GM23338 (cell line): ENCODE data around the gene CKM. TPM values are rescaled to one million over a fixed set of nuclear protein-coding genes. Genes with fewer than 3 reads are reported as not detected.

Experiments used
- ATAC-seq: fragments of 200-7000 bp; cut with Tn5 transposase; 3 replicates; pipeline ENCODE4 v1.9.1; 2020
- DNase-seq: peaks from one replicate; pipeline ENCODE4 v3.0.0-alpha.2; 2015; ENCODE audit warnings: low spot score
- H2AFZ ChIP-seq: fragments of 200-600 bp; sonication (generic); 2 replicates; pipeline ENCODE4 v1.8.0; 2016; ENCODE audit warnings: antibody characterized with exemption, mild to moderate bottlenecking, moderate library complexity
- H3F3A ChIP-seq: fragments of 200-600 bp; sonication (generic); replicated peaks from 2 replicates; pipeline ENCODE4 v1.8.0; 2017; ENCODE audit warnings: antibody characterized with exemption, mixed run types, low read depth
- H3K27ac ChIP-seq: fragments of 200-600 bp; sonication (generic); 2 replicates; pipeline ENCODE4 v1.6.1; 2016; ENCODE audit warnings: low read depth
- H3K27me3 ChIP-seq: fragments of 200-600 bp; sonication (generic); 2 replicates; pipeline ENCODE4 v1.8.0; 2016; ENCODE audit warnings: mild to moderate bottlenecking, mixed run types, moderate library complexity; ENCODE audit not compliant: insufficient read depth
- H3K36me3 ChIP-seq: fragments of 200-600 bp; sonication (generic); 2 replicates; pipeline ENCODE4 v1.8.0; 2016; ENCODE audit warnings: mild to moderate bottlenecking; ENCODE audit not compliant: insufficient read depth
- H3K4me1 ChIP-seq: fragments of 200-600 bp; sonication (generic); 2 replicates; pipeline ENCODE4 v1.8.0; 2016; ENCODE audit warnings: mild to moderate bottlenecking, moderate library complexity; ENCODE audit not compliant: insufficient read depth
- H3K4me2 ChIP-seq: fragments of 200-600 bp; sonication (generic); 2 replicates; pipeline ENCODE4 v1.7.1; 2017; ENCODE audit warnings: mixed run types
- H3K4me3 ChIP-seq: fragments of 200-600 bp; sonication (generic); 2 replicates; pipeline ENCODE4 v1.6.1; 2016; ENCODE audit warnings: mixed run types
- H3K79me2 ChIP-seq: fragments of 200-600 bp; sonication (generic); replicated peaks from 2 replicates; pipeline ENCODE4 v1.8.0; 2017; ENCODE audit warnings: mild to moderate bottlenecking; ENCODE audit not compliant: insufficient read depth
- H3K9me2 ChIP-seq: fragments of 200-600 bp; sonication (generic); 2 replicates; pipeline ENCODE4 v1.8.0; 2017; ENCODE audit not compliant: insufficient read depth
- H4K20me1 ChIP-seq: fragments of 200-600 bp; sonication (generic); replicated peaks from 2 replicates; pipeline ENCODE4 v1.8.0; 2017; ENCODE audit warnings: mild to moderate bottlenecking; ENCODE audit not compliant: insufficient read depth
- H3K27ac Mint-ChIP-seq: 2 replicates; pipeline ENCODE4 v1.8.0; 2020; ENCODE audit warnings: inconsistent platforms, mild to moderate bottlenecking, moderate library complexity, mixed read lengths
- H3K27me3 Mint-ChIP-seq: 3 replicates; pipeline ENCODE4 v1.8.0; 2022; ENCODE audit warnings: low read depth, mild to moderate bottlenecking, moderate library complexity, mixed read lengths, inconsistent platforms; ENCODE audit not compliant: insufficient read depth, poor library complexity
- H3K36me3 Mint-ChIP-seq: 3 replicates; pipeline ENCODE4 v1.8.0; 2021; ENCODE audit warnings: low read depth, mild to moderate bottlenecking, inconsistent platforms, moderate library complexity, mixed read lengths
- H3K4me1 Mint-ChIP-seq: 3 replicates; pipeline ENCODE4 v1.8.0; 2020; ENCODE audit warnings: mild to moderate bottlenecking, inconsistent platforms, mixed read lengths
- H3K4me3 Mint-ChIP-seq: 3 replicates; pipeline ENCODE4 v1.8.0; 2021; ENCODE audit warnings: moderate library complexity, mild to moderate bottlenecking, inconsistent platforms, mixed read lengths
- H3K9me3 Mint-ChIP-seq: 3 replicates; pipeline ENCODE4 v1.8.0; 2020; ENCODE audit warnings: moderate library complexity, mild to moderate bottlenecking, inconsistent platforms, mixed read lengths
- CREB1 ChIP-seq: fragments of 250-450 bp; sonication (Bioruptor Pico); IDR thresholded peaks from 2 replicates; pipeline ENCODE4 v1.5.0; 2020; ENCODE audit warnings: low read depth, mild to moderate bottlenecking, moderate library complexity
- EZH2 ChIP-seq: fragments of 200-600 bp; sonication (generic); IDR thresholded peaks from one replicate; pipeline ENCODE4 v1.8.0; 2017; ENCODE audit warnings: antibody characterized with exemption, mild to moderate bottlenecking, low read depth; ENCODE audit not compliant: unreplicated experiment
- JUNB ChIP-seq: IDR thresholded peaks from one replicate; pipeline ENCODE4 v1.6.1; 2016; ENCODE audit warnings: antibody characterized with exemption; ENCODE audit not compliant: unreplicated experiment
- NANOG ChIP-seq: IDR thresholded peaks from 2 replicates; pipeline ENCODE4 v1.6.1; 2016; ENCODE audit warnings: antibody characterized with exemption, borderline replicate concordance
- POLR2AphosphoS5 ChIP-seq: IDR thresholded peaks from 2 replicates; pipeline ENCODE4 v1.6.1; 2016; ENCODE audit warnings: antibody characterized with exemption, low read depth
- STAT1 ChIP-seq: IDR thresholded peaks from one replicate; pipeline ENCODE4 v1.6.1; 2016; ENCODE audit warnings: antibody characterized with exemption; ENCODE audit not compliant: unreplicated experiment
- ZNF331 ChIP-seq: fragments of 250-450 bp; sonication (Bioruptor Pico); IDR thresholded peaks from 2 replicates; pipeline ENCODE4 v1.5.0; 2020; ENCODE audit warnings: low read depth, mild to moderate bottlenecking, moderate library complexity
- polyA plus RNA-seq: library from polyadenylated mRNA; unstranded; fragments of >200 nt; fragmentation: Nextera tagmentation; extraction: Ambion mirVana; gene quantifications from 2 replicates; pipeline ENCODE4 v1.2.1, GENCODE V29; 2016
- total RNA-seq: library from RNA; depleted of rRNA; stranded (reverse); fragments of >200 nt; shearing (Covaris generic); gene quantifications from 2 replicates; pipeline ENCODE4 v1.2.3, GENCODE V29; 2014
- TF ChIP-seq, protein P1 (sequence below): IDR thresholded peaks from one replicate; pipeline ENCODE4 v1.6.1; 2018; ENCODE audit warnings: antibody characterized with exemption; ENCODE audit not compliant: unreplicated experiment
- TF ChIP-seq, protein P2 (sequence below): IDR thresholded peaks from 2 replicates; pipeline ENCODE4 v1.6.1; 2016; ENCODE audit warnings: antibody characterized with exemption
- TF ChIP-seq, protein P3 (sequence below): fragments of 250-450 bp; sonication (Bioruptor Pico); IDR thresholded peaks from 2 replicates; pipeline ENCODE4 v1.5.0; 2020; ENCODE audit warnings: mild to moderate bottlenecking, moderate library complexity

The CKM gene
- total and polyA plus RNA-seq, 2 experiments from 2014 or later, result not detected

DNA sequence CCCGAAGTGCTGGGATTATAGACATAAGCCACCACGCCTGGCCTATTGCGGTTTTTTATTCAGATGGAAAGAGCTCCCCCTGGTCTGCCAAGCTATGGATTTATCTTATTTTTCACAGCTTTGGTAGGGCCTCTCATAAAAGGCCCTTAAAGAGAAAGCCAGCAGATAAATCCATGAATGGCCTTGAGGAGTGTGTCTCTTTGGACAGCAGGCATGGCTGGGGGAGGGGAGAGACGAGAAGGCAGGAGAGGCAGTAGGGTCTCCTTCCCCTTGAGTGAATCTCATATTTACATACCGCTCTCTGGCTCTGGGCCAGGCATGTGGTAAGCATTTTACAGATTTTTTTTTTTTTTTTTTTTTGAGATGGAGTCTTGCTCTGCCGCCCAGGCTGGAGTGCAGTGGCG is 46.4 kb downstream of the CKM start:
- H3K27me3 Mint-ChIP-seq, result peaks cover 5% of the 10 kb centered on the region
- Histone ChIP-seq H3K4me3 (no peak overlapping the region), H3K79me2 (no peaks in the 10 kb centered on the region), H3F3A (no peaks in the 10 kb centered on the region), H4K20me1 (peaks cover 3% of the 10 kb centered on the region; the same call in 1 of the 2 replicates), H3K36me3 (peaks cover 6% of the 10 kb centered on the region; the same call in 1 of the 2 replicates), H3K4me1 (no peaks in the 10 kb centered on the region), H2AFZ (no peak overlapping the region), H3K27me3 (no peaks in the 10 kb centered on the region), H3K27ac (no peak overlapping the region), H3K4me2 (no peak overlapping the region), H3K9me2 (no peaks in the 10 kb centered on the region)
- ATAC-seq, result no peak
- DNase-seq, result no peak
- no peak for TF ChIP-seq NANOG
- no peak for TF ChIP-seq ZNF331
- TF ChIP-seq, protein P1, sequence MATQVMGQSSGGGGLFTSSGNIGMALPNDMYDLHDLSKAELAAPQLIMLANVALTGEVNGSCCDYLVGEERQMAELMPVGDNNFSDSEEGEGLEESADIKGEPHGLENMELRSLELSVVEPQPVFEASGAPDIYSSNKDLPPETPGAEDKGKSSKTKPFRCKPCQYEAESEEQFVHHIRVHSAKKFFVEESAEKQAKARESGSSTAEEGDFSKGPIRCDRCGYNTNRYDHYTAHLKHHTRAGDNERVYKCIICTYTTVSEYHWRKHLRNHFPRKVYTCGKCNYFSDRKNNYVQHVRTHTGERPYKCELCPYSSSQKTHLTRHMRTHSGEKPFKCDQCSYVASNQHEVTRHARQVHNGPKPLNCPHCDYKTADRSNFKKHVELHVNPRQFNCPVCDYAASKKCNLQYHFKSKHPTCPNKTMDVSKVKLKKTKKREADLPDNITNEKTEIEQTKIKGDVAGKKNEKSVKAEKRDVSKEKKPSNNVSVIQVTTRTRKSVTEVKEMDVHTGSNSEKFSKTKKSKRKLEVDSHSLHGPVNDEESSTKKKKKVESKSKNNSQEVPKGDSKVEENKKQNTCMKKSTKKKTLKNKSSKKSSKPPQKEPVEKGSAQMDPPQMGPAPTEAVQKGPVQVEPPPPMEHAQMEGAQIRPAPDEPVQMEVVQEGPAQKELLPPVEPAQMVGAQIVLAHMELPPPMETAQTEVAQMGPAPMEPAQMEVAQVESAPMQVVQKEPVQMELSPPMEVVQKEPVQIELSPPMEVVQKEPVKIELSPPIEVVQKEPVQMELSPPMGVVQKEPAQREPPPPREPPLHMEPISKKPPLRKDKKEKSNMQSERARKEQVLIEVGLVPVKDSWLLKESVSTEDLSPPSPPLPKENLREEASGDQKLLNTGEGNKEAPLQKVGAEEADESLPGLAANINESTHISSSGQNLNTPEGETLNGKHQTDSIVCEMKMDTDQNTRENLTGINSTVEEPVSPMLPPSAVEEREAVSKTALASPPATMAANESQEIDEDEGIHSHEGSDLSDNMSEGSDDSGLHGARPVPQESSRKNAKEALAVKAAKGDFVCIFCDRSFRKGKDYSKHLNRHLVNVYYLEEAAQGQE, result no peak
- TF ChIP-seq POLR2AphosphoS5, result no peak
- no peak for TF ChIP-seq CREB1 (CRISPR knock-in tag)
- TF ChIP-seq, protein P2, sequence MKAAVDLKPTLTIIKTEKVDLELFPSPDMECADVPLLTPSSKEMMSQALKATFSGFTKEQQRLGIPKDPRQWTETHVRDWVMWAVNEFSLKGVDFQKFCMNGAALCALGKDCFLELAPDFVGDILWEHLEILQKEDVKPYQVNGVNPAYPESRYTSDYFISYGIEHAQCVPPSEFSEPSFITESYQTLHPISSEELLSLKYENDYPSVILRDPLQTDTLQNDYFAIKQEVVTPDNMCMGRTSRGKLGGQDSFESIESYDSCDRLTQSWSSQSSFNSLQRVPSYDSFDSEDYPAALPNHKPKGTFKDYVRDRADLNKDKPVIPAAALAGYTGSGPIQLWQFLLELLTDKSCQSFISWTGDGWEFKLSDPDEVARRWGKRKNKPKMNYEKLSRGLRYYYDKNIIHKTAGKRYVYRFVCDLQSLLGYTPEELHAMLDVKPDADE, result no peak
- TF ChIP-seq EZH2, result no peak
- no peak for TF ChIP-seq JUNB
- TF ChIP-seq STAT1, result no peak
- TF ChIP-seq, protein P3, sequence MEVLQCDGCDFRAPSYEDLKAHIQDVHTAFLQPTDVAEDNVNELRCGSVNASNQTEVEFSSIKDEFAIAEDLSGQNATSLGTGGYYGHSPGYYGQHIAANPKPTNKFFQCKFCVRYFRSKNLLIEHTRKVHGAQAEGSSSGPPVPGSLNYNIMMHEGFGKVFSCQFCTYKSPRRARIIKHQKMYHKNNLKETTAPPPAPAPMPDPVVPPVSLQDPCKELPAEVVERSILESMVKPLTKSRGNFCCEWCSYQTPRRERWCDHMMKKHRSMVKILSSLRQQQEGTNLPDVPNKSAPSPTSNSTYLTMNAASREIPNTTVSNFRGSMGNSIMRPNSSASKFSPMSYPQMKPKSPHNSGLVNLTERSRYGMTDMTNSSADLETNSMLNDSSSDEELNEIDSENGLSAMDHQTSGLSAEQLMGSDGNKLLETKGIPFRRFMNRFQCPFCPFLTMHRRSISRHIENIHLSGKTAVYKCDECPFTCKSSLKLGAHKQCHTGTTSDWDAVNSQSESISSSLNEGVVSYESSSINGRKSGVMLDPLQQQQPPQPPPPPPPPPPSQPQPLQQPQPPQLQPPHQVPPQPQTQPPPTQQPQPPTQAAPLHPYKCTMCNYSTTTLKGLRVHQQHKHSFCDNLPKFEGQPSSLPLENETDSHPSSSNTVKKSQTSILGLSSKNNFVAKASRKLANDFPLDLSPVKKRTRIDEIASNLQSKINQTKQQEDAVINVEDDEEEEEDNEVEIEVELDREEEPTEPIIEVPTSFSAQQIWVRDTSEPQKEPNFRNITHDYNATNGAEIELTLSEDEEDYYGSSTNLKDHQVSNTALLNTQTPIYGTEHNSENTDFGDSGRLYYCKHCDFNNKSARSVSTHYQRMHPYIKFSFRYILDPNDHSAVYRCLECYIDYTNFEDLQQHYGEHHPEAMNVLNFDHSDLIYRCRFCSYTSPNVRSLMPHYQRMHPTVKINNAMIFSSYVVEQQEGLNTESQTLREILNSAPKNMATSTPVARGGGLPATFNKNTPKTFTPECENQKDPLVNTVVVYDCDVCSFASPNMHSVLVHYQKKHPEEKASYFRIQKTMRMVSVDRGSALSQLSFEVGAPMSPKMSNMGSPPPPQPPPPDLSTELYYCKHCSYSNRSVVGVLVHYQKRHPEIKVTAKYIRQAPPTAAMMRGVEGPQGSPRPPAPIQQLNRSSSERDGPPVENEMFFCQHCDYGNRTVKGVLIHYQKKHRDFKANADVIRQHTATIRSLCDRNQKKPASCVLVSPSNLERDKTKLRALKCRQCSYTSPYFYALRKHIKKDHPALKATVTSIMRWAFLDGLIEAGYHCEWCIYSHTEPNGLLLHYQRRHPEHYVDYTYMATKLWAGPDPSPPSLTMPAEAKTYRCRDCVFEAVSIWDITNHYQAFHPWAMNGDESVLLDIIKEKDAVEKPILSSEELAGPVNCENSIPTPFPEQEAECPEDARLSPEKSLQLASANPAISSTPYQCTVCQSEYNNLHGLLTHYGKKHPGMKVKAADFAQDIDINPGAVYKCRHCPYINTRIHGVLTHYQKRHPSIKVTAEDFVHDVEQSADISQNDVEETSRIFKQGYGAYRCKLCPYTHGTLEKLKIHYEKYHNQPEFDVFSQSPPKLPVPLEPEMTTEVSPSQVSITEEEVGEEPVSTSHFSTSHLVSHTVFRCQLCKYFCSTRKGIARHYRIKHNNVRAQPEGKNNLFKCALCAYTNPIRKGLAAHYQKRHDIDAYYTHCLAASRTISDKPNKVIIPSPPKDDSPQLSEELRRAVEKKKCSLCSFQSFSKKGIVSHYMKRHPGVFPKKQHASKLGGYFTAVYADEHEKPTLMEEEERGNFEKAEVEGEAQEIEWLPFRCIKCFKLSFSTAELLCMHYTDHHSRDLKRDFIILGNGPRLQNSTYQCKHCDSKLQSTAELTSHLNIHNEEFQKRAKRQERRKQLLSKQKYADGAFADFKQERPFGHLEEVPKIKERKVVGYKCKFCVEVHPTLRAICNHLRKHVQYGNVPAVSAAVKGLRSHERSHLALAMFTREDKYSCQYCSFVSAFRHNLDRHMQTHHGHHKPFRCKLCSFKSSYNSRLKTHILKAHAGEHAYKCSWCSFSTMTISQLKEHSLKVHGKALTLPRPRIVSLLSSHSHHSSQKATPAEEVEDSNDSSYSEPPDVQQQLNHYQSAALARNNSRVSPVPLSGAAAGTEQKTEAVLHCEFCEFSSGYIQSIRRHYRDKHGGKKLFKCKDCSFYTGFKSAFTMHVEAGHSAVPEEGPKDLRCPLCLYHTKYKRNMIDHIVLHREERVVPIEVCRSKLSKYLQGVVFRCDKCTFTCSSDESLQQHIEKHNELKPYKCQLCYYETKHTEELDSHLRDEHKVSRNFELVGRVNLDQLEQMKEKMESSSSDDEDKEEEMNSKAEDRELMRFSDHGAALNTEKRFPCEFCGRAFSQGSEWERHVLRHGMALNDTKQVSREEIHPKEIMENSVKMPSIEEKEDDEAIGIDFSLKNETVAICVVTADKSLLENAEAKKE (CRISPR knock-in tag), result no peak
- no peak overlapping the region for H3K27ac Mint-ChIP-seq
- H3K9me3 Mint-ChIP-seq, result no peaks in the 10 kb centered on the region
- peaks cover 16% of the 10 kb centered on the region; the same call in 2 of the 3 replicates for H3K36me3 Mint-ChIP-seq
- H3K4me3 Mint-ChIP-seq, result no peak overlapping the region
- no peaks in the 10 kb centered on the region; the same call in 2 of the 3 replicates for H3K4me1 Mint-ChIP-seq
